ENCODE results near the gene CARMIL1.

Gene CARMIL1

GRCh38 chr6:25487012-25487411 lies 207.8 kb downstream of the CARMIL1 start:
- H3K4me1 ChIP-seq (ENCODE audit: low read length) = no peaks in the 10 kb centered on the region
- no peaks in the 10 kb centered on the region for H3K36me3 ChIP-seq (replicated peaks; ENCODE audit: low read depth, low read length)
- TF ChIP-seq EZH2phosphoT487 (IDR thresholded peaks at IDR 0.05; ENCODE audit: low read depth) (no peak), CTCF (IDR thresholded peaks at IDR 0.05; ENCODE audit: low read depth, low read length) (no peak)
- H2AFZ ChIP-seq (ENCODE audit: low read depth, low read length) = no peak overlapping the region
- H3K4me2 ChIP-seq (ENCODE audit: low read length) = no peak overlapping the region
- no peaks in the 10 kb centered on the region for H4K20me1 ChIP-seq (ENCODE audit: insufficient read depth, low read length)
- no peak overlapping the region for H3K4me3 ChIP-seq (ENCODE audit: low read length)
- no peak overlapping the region for H3K27ac ChIP-seq (ENCODE audit: low read length)
- no peak overlapping the region for H3K9ac ChIP-seq (ENCODE audit: low read length)
- no peaks in the 10 kb centered on the region for H3K79me2 ChIP-seq (ENCODE audit: low read length)
- H3K27me3 ChIP-seq (ENCODE audit: low read depth, low read length) = peaks cover 2% of the 10 kb centered on the region; the same call in 1 of the 2 replicates
- no peaks in the 10 kb centered on the region for H3K9me3 ChIP-seq (ENCODE audit: insufficient read depth, low read length)

DNA sequence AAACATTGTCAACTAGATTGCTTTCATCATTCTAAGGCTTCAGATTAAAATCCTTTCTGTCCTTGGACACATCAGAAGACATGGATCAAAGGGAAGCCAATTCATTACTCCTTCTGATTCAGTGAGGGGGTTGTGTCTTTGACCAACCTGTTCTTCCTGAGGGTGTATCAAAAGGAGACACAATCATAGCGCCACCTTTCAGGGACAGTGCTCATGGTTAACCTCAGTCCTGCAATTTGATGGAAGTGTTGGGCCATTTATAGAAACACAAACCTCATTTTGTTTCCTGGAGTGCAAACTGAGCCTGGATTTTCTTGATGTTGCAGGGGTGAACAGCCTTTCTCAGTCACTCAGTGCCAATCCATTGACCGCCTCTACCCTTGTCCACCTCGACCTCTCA lies 209.0 kb downstream of the CARMIL1 start:
- no peak overlapping the region for H3K9ac ChIP-seq (ENCODE audit: low read length)
- H3K9me3 ChIP-seq (ENCODE audit: insufficient read depth, low read length) = no peaks in the 10 kb centered on the region
- H3K4me1 ChIP-seq (ENCODE audit: low read length) = no peaks in the 10 kb centered on the region
- no peaks in the 10 kb centered on the region for H3K36me3 ChIP-seq (replicated peaks; ENCODE audit: low read depth, low read length)
- no peak overlapping the region for H2AFZ ChIP-seq (ENCODE audit: low read depth, low read length)
- no peak overlapping the region for H3K27ac ChIP-seq (ENCODE audit: low read length)
- no peak overlapping the region for H3K4me3 ChIP-seq (ENCODE audit: low read length)
- peaks cover 2% of the 10 kb centered on the region; the same call in 1 of the 2 replicates for H3K27me3 ChIP-seq (ENCODE audit: low read depth, low read length)
- H4K20me1 ChIP-seq (ENCODE audit: insufficient read depth, low read length) = no peaks in the 10 kb centered on the region
- H3K79me2 ChIP-seq (ENCODE audit: low read length) = no peaks in the 10 kb centered on the region
- H3K4me2 ChIP-seq (ENCODE audit: low read length) = no peak overlapping the region
- no peak for TF ChIP-seq CTCF (IDR thresholded peaks at IDR 0.05; ENCODE audit: low read depth, low read length)
- no peak for TF ChIP-seq EZH2phosphoT487 (IDR thresholded peaks at IDR 0.05; ENCODE audit: low read depth)

DNA sequence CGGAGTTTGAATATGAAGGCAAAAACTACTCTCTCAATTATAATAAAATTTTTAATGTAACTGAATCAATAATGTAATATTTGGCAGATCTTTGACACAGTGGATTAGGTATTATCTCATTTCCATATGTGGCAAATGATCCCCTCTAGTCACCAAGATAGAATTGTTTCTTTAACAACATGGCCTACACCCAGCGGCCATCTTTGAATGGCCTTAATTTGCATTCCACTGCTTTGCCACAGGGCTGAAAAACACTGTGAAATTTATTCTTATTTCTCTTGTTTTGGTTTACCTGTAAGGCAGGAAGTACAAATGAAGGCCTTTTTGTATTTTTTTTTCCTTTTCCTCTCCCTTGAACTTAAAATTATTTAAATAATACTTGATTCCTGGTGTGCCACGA lies 210.2 kb downstream of the CARMIL1 start:
- Histone ChIP-seq H3K27me3 (ENCODE audit: low read depth, low read length) (0 out of 2 replicates have a peak, but pooled peaks cover 3% of the 10 kb centered on the region), H3K9ac (ENCODE audit: low read length) (no peak overlapping the region), H3K79me2 (ENCODE audit: low read length) (no peaks in the 10 kb centered on the region), H3K4me3 (ENCODE audit: low read length) (no peak overlapping the region), H3K4me1 (ENCODE audit: low read length) (no peaks in the 10 kb centered on the region), H2AFZ (ENCODE audit: low read depth, low read length) (no peak overlapping the region), H3K4me2 (ENCODE audit: low read length) (no peak overlapping the region), H4K20me1 (ENCODE audit: insufficient read depth, low read length) (no peaks in the 10 kb centered on the region), H3K9me3 (ENCODE audit: insufficient read depth, low read length) (no peaks in the 10 kb centered on the region), H3K36me3 (replicated peaks; ENCODE audit: low read depth, low read length) (no peaks in the 10 kb centered on the region), H3K27ac (ENCODE audit: low read length) (no peak overlapping the region)
- TF ChIP-seq CTCF (IDR thresholded peaks at IDR 0.05; ENCODE audit: low read depth, low read length) (no peak), EZH2phosphoT487 (IDR thresholded peaks at IDR 0.05; ENCODE audit: low read depth) (no peak)

DNA sequence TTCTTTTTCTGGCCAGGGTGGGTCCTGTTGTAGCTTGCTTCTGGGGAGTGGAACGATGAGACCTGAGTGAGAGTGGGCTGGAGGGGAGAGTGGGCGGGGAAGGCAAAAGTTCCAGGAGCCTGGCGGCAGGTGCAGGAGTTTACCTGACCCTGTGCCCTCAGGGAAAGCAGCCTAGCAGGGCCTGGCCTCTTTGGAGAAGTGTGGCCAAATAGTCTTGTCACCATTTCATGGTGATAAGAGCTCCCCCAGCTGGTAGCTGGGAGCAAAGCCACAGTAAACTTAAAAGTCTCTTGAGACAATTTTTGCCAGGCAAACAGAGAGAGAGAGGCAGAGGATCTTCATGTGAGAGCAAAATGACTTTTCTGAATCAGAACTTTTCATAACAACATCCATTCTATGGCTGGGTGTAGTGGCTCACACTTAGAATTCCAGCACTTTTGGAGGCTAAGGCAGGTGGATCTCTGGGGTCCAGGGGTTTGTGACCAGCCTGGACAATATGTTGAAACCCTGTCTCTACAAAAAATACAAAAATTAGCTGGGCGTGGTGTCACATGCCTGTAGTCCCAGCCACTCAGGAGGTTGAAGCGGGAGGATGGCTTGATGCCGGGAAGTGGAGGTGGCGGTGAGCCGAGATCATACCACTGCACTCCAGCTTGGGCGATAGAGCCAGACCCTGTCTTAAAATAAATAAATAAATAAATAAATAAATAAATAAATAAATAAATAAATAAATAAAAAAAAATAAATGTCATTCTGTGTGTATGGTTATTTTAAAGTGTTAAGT lies 211.0 kb downstream of the CARMIL1 start:
- Histone ChIP-seq H3K27ac (ENCODE audit: low read length) (no peak overlapping the region), H2AFZ (ENCODE audit: low read depth, low read length) (no peak overlapping the region), H3K4me3 (ENCODE audit: low read length) (no peak overlapping the region), H3K27me3 (ENCODE audit: low read depth, low read length) (0 out of 2 replicates have a peak, but pooled peaks cover 4% of the 10 kb centered on the region), H3K36me3 (replicated peaks; ENCODE audit: low read depth, low read length) (no peaks in the 10 kb centered on the region), H4K20me1 (ENCODE audit: insufficient read depth, low read length) (no peaks in the 10 kb centered on the region), H3K9ac (ENCODE audit: low read length) (no peak overlapping the region), H3K4me2 (ENCODE audit: low read length) (no peak overlapping the region), H3K79me2 (ENCODE audit: low read length) (no peaks in the 10 kb centered on the region), H3K9me3 (ENCODE audit: insufficient read depth, low read length) (no peaks in the 10 kb centered on the region), H3K4me1 (ENCODE audit: low read length) (no peaks in the 10 kb centered on the region)
- peak; percentile 66 for TF ChIP-seq CTCF (IDR thresholded peaks at IDR 0.05; ENCODE audit: low read depth, low read length)
- TF ChIP-seq EZH2phosphoT487 (IDR thresholded peaks at IDR 0.05; ENCODE audit: low read depth) = no peak
